ENCODE measurements around the gene C4A.
"Not testable (repeated sequence)": the region's sequence is repeated elsewhere in the genome, so short reads cannot be mapped to it uniquely, and the experiment has no call there.

C4A gene

DNA sequence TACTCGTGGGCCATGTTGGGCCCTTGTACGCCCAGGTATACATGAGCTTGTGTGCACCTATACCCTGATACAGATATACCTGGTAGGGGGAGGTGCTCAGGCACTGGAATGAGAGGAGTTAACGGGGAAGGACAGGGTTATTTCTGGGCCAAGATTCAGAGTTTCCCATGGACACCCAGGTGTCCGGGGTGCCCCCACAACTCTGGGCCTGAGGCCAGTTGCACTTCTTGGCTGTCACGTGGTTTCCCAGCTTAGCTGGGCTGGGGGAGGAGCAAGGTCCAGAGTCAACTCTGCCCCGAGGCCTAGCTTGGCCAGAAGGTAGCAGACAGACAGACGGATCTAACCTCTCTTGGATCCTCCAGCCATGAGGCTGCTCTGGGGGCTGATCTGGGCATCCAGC, at the start of gene C4A:
C4A (plus strand) TSS at position 314 of the 400 bp plus-strand sequence; CDS start at position 365, 51 bp downstream.
- not testable (repeated sequence) for DNase-seq (ENCODE audit: low read depth)

DNA sequence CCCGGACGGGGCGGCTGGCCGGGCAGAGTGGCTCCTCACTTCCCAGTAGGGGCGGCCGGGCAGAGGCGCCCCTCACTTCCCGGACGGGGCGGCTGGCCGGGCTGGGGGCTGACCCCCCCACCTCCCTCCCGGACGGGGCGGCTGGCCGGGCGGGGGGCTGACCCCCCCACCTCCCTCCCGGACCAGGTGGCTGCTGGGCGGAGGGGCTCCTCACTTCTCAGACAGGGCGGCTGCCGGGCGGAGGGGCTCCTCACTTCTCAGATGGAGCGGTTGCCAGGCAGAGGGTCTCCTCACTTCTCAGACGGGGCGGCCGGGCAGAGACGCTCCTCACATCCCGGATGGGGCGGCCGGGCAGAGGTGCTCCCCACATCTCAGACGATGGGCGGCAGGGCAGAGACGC, 49.7 kb upstream of the C4A start:
- DNase-seq (ENCODE audit: low read depth) = not testable (repeated sequence)

DNA sequence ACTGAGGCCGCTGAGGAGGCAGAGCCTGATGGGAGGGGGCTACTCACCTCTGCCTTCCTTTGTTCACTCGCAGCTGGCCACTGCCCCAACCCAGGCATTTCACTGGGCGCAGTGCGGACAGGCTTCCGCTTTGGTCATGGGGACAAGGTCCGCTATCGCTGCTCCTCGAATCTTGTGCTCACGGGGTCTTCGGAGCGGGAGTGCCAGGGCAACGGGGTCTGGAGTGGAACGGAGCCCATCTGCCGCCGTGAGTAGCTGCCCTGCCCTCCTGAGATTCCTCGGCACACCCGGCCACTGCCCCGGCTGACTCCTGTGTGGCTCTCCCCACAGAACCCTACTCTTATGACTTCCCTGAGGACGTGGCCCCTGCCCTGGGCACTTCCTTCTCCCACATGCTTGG, 48.3 kb upstream of the C4A start:
- DNase-seq (ENCODE audit: low read depth) = no peak

DNA sequence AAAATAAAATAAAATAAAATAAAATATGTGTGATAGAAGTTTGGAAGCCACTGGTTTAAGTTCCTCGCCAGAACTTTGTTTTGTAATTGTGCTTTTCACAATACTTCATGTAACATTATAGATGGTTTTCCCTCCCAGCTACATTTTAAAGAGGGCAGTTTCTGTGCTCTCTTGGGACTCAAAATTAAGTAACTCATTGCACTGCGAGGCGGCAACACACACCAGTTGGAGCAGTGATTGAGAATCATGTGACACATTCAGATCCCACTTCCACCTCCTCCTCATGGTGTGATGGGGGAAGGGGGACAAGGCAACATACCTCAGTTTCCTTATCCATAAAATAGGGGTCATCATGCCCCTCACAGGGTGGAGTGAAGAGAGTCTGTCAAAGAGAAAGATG, 46.8 kb upstream of the C4A start:
- DNase-seq (ENCODE audit: low read depth) = no peak

DNA sequence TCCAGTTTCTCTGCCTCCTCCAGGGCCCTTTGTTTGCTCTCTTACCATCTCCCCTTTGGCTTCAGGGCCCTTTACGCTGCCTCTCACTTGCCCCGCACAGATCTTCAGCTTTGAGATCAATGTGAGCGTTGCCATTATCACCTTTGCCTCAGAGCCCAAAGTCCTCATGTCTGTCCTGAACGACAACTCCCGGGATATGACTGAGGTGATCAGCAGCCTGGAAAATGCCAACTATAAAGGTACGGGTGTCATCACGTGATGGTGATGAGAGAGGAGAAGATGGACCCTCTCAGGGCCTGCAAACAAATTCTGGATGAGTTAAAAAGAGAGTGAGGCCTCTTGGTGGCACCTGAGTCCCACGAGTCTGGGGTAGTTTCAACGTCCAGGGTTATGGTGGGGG, 46.0 kb upstream of the C4A start:
- DNase-seq (ENCODE audit: low read depth) = no peak

DNA sequence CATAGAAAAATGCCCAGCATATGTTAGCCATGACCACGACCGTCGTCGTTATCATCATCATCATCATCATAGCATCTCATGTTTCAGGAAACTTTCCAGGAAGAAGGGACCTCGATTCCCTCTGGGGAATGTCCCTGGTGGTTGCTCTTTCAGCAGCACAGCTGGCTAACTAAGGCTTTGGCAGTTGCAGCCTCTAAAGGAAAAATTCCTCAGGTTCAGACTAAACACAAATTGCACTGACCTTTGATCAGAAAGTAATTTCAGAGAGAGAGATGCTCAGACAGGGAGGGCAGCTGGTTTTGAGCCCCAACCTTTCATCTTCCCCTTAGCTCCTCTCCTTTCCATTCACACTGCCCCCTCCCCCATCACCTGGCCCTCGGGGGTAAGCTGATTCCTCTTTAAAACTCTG, 41.6 kb upstream of the C4A start:
- DNase-seq (ENCODE audit: low read depth) = no peak

DNA sequence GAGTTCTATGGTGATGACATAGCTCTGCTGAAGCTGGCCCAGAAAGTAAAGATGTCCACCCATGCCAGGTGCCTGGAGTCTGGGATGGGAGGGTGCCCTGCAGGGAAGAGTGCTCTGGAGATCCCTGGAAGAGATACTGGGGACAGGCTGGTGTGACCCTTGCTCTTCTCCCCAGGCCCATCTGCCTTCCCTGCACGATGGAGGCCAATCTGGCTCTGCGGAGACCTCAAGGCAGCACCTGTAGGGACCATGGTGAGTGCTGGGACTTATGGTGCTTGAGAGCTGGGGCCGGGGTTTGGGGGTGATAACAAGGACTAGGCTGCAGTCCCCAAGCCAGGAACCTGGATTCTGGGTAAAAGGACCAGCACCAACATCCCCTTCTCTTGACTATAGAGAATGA, 38.1 kb upstream of the C4A start:
- DNase-seq (ENCODE audit: low read depth) = no peak

DNA sequence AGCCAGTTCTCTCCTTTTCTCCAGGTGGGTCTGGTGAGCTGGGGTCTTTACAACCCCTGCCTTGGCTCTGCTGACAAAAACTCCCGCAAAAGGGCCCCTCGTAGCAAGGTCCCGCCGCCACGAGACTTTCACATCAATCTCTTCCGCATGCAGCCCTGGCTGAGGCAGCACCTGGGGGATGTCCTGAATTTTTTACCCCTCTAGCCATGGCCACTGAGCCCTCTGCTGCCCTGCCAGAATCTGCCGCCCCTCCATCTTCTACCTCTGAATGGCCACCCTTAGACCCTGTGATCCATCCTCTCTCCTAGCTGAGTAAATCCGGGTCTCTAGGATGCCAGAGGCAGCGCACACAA, 36.7 kb upstream of the C4A start:
- no peak for DNase-seq (ENCODE audit: low read depth)

DNA sequence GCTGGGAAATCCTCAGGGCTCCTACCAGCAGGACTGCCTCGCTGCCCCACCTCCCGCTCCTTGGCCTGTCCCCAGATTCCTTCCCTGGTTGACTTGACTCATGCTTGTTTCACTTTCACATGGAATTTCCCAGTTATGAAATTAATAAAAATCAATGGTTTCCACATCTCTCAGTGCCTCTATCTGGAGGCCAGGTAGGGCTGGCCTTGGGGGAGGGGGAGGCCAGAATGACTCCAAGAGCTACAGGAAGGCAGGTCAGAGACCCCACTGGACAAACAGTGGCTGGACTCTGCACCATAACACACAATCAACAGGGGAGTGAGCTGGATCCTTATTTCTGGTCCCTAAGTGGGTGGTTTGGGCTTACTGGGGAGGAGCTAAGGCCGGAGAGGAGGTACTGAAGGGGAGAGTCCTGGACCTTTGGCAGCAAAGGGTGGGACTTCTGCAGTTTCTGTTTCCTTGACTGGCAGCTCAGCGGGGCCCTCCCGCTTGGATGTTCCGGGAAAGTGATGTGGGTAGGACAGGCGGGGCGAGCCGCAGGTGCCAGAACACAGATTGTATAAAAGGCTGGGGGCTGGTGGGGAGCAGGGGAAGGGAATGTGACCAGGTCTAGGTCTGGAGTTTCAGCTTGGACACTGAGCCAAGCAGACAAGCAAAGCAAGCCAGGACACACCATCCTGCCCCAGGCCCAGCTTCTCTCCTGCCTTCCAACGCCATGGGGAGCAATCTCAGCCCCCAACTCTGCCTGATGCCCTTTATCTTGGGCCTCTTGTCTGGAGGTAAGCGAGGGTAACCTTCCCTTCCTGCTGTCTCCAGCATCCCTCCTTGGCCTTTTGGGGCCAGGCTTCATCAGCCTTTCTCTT, 36.1 kb upstream of the C4A start, which contains the start of gene CFB:
CFB (plus strand) TSS at position 589 of the 863 bp plus-strand sequence; CDS start at position 716, 127 bp downstream.
- no peak for DNase-seq (ENCODE audit: low read depth)

DNA sequence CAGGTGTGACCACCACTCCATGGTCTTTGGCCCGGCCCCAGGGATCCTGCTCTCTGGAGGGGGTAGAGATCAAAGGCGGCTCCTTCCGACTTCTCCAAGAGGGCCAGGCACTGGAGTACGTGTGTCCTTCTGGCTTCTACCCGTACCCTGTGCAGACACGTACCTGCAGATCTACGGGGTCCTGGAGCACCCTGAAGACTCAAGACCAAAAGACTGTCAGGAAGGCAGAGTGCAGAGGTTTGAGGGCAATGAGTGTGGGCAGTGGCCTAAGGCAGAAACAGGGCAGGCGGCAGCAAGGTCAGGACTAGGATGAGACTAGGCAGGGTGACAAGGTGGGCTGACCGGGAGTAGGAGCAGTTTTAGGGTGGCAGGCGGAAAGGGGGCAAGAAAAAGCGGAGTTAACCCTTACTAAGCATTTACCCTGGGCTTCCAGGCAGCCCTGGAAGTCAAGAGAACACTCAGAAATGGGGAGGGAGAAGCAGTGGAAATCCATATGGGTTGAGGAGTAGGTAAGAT, 35.4 kb upstream of the C4A start:
- DNase-seq (ENCODE audit: low read depth) = no peak

DNA sequence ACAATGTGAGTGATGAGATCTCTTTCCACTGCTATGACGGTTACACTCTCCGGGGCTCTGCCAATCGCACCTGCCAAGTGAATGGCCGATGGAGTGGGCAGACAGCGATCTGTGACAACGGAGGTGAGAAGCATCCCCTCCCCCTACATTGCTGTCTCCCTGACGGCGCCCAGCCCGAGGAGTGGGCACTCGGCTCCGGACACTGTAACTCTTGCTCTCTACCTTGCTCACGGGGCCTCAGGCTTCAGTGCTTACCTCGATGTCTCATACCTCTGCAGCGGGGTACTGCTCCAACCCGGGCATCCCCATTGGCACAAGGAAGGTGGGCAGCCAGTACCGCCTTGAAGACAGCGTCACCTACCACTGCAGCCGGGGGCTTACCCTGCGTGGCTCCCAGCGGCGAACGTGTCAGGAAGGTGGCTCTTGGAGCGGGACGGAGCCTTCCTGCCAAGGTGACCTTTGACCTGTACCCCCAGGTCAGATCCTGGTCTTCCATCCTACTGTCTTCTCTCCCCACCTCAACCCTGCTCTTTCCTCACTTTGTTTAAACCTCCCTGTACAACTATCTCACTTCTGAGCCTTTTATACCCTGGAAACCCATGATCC, 34.7 kb upstream of the C4A start:
- DNase-seq (ENCODE audit: low read depth) = no peak

DNA sequence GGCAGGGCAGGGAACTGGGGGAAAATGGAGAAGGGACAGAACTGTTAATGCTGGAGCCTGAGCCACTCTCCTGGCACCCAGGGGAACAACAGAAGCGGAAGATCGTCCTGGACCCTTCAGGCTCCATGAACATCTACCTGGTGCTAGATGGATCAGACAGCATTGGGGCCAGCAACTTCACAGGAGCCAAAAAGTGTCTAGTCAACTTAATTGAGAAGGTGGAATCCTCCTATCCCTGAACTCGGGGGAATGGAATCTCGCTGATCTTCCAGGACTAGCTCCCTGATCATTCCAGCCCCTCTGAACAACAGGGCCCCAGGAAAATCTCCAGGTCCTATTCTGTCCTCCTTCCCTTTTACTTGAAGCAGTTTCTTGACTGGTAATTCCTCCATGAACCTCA, 34.0 kb upstream of the C4A start:
- DNase-seq (ENCODE audit: low read depth) = no peak

DNA sequence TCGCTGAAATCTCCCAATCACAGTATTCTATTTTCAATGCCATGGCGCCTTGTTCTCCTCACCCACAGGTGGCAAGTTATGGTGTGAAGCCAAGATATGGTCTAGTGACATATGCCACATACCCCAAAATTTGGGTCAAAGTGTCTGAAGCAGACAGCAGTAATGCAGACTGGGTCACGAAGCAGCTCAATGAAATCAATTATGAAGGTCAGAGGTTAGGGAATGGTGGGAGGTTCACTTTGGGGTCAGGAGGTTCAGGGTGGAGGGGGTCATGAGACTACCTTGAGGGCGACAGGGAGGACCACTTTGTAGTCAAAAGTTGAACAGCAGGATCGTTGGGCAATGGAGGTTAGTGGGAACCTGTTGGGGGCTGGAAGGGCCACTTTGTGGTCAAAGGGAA, 33.6 kb upstream of the C4A start:
- DNase-seq (ENCODE audit: low read depth) = no peak

DNA sequence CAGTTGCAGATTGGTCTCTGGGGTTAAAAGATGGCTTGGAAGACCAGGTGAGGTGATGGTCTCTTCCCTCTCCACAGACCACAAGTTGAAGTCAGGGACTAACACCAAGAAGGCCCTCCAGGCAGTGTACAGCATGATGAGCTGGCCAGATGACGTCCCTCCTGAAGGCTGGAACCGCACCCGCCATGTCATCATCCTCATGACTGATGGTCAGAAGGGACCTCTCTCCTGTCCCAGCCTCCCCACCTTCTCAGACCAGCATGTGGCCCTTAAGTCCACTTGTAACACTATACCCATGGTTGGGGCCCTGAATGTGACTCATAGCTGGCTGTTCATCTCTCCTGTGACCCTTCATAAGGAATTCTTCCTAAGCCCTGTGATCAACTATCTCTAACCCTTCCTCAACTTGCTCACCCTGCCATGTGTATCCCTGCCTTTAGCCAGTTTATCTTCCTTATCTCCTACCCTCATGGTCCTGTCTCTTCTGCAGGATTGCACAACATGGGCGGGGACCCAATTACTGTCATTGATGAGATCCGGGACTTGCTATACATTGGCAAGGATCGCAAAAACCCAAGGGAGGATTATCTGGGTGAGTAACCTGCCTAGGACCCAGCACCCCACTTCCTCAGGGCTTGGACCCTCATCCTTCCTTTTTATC, 33.0 kb upstream of the C4A start:
- DNase-seq (ENCODE audit: low read depth) = no peak

DNA sequence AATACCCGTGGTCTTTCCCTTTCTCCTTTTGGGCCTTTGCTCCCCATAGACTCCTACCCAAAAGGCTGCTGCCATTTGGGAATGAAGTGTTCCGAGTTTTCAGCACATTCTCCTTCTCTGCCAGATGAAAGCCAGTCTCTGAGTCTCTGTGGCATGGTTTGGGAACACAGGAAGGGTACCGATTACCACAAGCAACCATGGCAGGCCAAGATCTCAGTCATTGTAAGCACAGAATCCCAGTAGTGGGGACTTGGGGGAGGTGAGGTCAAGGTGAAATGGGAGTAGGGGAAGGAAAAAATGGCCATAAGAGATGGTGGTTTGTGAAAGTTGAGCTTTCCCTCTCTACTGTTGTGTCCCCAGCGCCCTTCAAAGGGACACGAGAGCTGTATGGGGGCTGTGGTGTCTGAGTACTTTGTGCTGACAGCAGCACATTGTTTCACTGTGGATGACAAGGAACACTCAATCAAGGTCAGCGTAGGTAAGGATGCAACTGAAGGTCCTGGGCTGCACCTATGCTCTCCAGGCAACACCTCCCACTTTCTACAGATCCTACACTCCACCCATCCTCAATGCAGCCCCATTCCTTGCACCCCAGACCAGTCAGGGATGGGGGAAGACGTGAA, 31.8 kb upstream of the C4A start:
- no peak for DNase-seq (ENCODE audit: low read depth)

DNA sequence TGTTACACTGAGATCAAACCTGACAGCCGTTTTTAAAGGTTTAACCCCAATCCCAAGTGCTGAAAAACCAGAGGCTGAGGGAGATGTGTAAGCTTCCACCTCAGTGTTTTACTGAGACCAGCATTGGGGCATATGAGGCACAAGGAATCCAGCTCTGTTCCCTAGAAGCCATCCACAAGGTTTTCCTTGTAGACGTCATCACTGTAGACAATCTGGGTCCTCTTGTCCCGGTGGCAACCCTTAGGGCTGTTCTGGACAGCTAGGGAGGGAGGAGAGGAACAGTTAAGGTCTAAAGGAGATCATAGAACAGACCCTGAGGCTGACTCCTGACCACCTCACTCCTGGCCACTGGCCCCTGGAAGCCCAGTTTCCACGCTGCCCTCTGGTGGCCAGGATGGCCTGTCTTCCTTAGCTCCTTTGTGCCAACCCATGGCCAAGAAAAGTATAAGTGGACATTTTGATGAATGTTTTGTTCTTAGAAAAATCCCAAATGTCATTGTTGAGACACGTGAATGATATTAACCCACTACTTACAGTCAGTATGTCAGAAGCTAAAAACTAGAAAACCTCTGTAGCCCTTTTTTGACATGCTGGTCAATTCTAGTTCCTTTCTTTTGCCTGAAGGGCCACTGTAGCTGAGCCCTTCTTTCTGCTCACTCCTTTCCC, 29.6 kb upstream of the C4A start:
- no peak for DNase-seq (ENCODE audit: low read depth)

DNA sequence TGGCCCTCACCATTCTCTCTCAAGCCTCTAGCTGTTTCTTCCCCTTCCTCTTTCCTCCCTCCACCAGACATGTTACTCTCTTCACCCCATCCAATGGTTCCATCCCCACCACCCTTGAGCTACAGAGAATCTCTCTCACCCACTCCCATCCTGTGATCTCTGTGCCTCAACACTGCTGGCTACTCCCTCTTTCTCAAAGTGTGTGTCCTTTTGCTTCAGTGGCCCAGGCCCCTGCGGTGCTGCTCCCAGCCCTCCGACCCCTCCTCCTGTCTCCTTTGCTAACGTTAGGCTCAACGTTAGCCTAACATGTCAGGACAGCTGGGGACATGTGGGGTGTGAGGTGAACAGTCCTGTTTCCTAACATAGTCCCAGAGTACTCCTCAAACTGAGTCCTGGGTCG, 29.0 kb upstream of the C4A start:
- DNase-seq (ENCODE audit: low read depth) = no peak

DNA sequence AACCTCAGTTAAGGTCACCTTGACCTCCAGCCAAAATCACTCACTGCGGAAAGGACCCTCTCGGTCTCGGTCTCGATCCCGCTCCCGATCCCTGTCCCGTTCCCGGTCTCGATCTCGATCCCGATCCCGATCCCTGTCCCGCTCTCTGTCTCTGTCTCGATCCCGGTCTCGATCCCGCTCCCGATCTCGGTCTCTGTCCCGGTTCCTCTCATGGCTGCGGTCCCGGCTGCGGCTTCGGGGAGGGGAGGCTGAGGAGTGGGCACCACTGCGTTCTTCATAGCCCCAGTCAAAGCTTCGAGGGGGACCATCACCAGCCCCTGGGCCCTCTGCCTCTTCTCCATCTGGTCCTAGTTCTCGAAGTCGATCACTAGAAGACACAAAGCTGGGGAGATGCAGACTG, 27.3 kb upstream of the C4A start:
- DNase-seq (ENCODE audit: low read depth) = no peak

DNA sequence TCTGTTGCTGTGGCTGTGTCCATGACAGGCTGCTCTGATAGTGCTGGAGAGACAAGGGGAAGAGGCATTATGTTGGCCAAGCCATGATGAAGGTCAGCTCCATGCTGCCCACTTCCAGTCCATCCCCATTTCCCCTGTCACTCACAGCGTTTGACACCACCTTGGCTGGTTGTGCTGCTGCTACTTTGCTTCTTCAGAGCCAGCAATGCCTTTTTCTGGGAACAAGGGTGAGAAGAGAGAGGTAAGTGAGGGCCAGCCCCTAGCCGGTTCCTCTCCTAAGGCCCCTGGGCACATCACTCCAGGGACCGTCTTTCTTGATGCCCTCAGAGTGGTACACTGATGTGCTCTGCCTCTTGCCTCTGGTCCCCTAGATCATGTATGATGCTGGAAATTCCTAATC, 25.1 kb upstream of the C4A start:
- DNase-seq (ENCODE audit: low read depth) = no peak

DNA sequence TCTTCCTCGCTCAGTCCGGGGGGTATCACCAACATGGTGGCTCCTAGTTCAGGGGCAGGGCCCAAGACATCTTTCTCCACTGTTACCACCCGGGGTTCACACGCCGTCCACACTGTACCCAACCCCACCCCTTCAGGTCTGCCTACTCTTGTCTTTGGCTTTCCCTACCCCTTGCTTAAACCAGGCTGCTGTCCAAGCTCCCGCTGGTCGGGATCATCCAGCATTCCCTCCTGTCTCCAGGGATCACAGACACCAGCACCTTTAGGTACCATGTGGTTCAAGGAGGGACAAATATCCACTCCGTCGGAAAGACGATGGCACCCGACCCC, 23.5 kb upstream of the C4A start:
- DNase-seq (ENCODE audit: low read depth) = no peak

DNA sequence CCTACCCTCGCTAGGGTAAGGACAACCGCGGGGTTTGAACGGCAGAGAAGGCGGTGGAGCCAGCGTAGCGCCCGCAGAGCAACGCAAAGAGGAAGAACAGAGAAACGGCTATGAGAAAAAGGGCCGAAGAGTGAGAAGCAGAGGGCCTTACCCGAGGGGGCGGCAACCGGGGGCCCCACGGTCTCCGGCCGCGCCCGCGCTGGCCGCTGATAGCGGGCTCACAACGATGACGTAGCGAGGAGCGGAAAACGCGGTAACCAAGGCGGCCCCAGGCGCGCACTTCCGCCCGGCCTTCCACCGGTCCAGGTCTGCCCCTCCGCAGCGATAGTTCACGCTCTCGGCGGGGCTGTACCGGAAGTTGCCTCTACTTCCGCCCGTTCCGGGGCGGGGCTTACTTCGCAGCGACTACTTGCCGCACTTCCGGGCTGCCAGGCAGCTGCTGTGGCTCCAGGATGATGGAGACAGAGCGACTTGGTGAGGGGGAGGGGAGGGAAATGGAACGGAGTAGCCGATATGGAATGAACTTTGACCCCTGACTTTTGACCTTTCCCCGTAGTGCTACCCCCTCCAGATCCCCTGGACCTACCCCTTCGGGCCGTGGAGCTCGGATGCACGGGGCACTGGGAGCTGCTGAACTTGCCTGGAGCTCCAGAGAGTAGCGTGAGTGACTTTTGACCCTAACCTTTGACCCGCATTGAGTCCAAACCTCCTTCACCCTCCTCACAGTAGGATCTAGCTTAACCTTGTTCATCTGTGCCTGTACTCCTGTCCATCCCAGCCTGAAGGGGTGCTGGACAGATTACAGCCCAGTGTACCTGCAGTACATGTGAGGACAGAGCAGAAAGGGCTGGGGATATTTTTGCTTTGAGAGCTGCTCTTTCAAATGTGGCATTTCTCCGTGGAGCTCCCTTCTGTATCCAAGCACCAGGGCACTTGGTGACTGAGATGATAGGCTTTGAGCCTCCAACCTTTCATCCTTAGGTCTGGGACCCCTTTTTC, 22.8 kb upstream of the C4A start, which contains the start of the genes NELFE and SKIC2:
NELFE (minus strand) TSS at position 231 of the 999 bp plus-strand sequence. CDS start 525 bp downstream, outside the sequence.
SKIC2 (plus strand) TSS at position 435 of the 999 bp plus-strand sequence; CDS start at position 453, 18 bp downstream.
- DNase-seq (ENCODE audit: low read depth) = peak; percentile 99

All from stimulated activated CD8-positive, alpha-beta memory T cell treated with anti-CD3 and anti-CD28 coated beads, Interleukin-4, amount 100 ng/mL, for 24 hours (primary cell).